Stimulated activated naive CD4-positive, alpha-beta T cell (primary cell): ENCODE data around the gene PTPRT.

Source experiments
- DNase-seq, 6 experiments: peaks; one replicate each; lab custom pipeline; 2025; lab: John Stamatoyannopoulos, UW

Gene PTPRT

DNA sequence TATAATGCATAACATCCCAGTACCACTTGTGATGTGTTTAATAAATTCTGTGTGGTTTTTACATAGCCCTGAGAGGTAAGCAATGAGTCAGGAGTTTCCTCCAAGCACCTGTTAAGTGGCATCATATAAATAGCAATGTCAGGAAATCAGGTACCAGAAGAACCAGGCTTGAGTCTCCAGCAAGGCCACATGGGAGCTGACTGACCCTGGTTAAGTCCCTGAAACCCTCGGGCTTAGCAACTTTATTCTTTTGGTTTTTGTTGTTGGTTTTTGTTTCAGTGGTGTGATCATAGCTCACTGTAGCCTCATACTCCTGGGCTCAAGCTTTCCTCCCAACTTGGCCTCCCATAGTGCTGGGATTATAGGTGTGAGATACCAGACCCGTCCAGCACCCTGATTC lies 70.0 kb downstream of the PTPRT start:
- DNase-seq = no peak

DNA sequence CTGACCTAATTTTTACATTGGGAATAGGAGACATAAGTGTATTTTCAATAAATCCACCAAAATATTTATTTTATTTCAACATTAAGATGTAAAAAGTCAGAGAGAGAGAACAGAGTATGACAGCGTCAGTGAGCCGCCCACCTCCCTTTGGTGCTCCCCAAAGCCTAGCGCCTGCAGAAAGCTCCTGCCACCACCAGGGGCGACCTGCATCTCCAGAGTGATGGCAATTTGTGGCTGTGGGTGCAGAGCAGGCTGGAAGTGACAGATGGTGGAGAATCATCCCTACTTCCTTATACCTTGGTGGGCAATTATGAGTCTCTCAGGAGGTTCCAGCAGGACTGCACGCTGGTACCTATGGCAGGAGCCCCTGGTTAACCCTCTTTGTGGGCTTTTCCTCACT lies 87.3 kb downstream of the PTPRT start:
- no peak for DNase-seq

DNA sequence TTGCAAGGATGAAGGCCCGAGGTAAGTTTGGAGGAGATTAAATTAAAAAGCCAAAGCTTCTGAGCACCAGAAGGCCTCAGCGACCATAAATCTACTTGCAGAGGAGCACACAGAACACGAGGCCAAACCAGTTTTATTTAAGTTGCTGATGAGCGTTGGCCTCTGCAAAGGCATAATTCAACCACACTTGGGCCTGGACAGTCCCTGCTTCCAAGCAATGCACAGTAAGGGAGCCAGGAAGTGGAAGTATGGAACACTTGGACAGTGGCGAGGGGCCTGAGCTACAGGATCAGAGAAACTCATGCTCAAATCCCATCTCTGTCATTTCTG lies 92.8 kb downstream of the PTPRT start:
- no peak for DNase-seq

DNA sequence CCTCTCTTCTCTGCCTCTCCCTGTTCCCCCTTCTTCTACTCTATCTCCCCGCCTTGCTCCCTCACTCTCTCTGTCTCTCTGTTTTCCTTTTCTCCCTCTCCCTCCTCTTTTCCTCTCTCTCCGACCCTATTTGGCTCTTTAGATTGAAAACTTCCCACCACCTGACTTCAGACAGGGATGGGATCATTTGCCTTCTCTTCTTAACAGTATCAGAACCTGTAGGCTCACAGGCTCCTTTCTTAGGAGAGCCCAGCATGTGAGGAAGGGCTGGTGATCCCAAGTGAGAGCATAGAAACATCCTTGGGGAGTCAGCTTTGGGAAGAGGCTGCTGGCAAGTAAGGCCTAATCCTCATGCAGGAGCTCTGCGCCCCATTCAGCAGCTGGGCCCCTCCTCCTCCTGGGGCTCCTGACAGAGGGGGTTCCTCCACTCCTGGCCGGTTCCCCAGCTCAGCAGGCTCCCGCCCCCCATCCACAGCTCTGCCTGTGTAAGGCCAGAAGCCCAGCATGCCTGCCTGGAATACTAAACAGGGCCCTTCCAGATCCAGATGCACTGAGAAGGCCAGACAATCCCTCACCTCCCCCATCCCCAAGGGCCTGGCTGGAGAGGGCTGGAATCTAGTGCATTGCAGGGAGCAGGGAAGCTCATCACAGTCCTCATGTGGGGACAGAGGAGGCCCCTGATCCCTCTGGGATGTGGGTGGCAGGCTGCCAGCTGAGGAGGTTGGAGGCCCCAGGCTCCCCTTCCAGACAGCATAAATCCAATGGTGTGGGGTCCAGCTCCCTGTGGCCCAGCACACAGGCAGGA lies 93.4 kb downstream of the PTPRT start:
- DNase-seq = no peak

DNA sequence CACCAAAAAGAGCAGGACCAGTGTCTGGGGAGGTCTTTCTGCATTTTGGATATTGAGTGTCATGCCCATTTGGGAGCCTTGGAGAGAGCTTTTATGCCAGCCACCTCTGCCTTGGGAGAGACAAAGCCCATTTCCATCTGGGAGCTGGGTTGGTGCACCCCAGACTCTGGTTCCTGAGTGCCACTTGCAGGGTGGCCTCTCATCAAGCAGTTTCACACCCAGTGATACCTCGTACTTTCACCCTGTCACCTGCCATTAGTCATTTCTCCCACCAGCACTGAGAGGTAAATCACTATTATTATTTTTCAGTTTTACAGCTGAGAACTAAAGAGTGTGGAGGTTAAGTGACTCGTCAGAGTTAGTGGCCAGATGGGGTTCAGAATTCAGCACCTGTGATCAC lies 94.7 kb downstream of the PTPRT start:
- DNase-seq = no peak

DNA sequence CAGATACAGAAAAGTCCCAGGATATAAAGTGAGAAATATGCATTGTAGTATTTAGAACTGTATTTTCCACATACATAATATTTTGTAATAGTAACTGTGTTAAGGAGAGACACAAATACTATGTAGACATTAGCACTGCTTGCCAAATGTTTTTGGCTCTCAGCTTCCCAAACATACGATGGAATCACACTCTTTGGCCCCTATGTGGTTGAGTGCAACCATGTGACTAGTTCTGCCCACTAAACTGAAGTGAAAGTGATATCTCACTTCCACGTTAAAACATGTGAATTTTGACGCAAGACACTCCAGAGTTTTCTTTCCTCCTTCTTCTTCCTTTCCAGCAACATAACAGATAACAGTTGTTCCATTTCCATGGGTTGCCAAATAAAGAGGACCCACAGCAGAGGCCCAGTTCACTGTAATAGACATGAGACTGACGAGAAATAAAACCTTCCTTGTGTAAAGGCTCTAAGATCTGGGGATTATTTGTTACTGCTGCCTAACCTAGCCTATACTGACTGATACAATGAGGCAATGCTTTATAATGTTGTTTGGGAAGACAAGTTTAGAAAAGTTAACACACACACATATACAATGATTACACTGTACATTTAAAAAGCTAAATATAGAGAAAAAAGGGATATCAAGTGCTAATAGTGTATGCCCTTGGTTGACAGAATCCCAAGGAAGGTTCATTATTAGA lies 97.2 kb downstream of the PTPRT start:
- DNase-seq = no peak

DNA sequence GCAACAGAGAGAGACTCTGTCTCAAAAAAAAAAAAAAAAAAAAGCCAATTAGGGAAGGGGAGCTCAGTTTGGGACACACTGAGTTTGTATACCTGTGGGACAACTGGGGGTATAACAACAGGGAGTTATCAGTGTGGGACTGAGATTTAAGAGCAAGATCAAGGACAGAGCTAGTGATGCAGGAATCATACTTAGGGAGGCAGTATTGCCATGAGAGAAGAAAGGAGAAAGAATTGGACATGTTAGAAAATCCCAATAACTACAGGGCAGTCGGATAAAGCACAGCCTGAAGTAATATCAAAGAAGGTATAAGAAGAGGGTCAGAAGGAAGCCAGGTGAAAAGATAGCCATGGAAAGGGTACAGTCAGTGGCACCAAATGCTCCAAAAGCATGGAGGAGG lies 121.2 kb downstream of the PTPRT start:
- DNase-seq = no peak

DNA sequence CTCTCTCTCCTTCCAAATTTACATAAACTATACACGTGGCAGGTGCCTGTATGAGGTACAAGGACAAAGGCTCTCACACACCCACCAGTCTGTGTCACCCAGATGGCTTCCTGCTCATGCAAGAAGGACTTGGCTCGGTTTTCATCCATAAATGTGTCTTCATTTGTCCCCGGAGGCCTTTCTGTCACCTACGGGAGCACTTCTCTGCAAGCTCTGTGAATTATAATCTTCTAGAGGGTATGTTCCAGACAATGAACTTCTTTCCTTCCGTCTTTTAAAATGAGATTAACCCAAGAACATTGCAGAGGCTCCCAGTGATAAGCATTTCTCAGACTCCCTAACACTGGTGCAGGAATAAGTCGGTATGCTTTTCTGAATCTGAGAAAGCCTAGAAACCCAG lies 123.6 kb downstream of the PTPRT start:
- no peak for DNase-seq

DNA sequence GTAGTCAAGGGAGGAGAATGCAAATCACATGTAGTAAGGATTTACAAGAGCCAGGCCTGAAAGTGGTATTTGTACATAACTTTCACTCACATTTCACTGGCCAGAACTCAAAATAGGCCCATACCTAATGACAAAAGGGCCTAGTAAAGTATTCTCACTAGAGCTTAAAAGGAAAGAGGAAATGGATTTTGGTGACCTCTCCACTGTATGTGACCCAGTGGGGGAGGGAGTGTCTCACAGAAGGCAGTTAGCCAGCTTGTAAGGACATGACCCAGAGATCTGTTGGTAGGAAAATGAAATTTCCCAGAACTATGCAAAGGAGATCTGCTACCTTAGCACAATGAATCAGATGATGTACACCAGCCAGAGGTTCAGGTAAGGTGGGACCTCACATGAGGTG lies 124.4 kb downstream of the PTPRT start:
- DNase-seq = no peak

DNA sequence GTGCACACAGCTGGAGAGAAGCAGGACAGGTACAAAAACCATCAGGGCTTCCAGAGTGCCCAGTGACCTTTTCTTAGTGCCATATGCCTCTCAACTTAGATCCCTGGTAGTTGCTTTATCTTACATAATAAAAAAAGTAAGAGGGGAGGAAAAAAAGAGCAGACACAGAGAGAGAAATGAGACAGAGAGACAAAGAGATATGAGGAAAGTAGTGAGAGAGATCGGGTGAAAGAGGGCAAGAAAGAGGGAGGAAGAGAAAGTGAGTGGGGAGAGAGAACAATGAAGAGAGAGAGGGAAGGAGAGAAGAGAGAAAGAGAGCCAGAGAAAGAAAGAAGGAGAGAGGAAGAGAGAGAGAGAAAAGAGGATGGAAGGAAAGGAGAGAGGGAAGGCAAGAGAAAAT lies 131.6 kb downstream of the PTPRT start:
- DNase-seq = no peak

DNA sequence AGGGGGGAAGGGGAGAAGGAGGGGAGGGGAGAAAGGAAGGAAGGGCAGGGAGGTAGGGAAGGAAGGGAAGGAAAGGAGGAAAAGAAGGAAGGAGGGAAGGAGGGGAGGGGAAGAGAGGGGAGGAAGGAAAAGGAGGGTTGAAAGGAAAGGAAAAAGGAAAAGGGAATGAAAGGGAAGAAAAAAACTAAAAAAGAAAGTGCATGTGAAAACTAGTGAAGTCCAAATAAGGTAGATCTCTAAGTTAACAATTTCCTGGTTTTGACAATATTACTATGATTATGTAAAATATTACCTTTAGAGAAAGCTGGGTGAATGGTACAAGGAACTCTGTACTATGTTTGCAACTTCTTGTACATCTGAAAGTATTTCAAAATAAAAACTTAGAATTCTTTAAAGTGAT lies 132.4 kb downstream of the PTPRT start:
- no peak for DNase-seq

DNA sequence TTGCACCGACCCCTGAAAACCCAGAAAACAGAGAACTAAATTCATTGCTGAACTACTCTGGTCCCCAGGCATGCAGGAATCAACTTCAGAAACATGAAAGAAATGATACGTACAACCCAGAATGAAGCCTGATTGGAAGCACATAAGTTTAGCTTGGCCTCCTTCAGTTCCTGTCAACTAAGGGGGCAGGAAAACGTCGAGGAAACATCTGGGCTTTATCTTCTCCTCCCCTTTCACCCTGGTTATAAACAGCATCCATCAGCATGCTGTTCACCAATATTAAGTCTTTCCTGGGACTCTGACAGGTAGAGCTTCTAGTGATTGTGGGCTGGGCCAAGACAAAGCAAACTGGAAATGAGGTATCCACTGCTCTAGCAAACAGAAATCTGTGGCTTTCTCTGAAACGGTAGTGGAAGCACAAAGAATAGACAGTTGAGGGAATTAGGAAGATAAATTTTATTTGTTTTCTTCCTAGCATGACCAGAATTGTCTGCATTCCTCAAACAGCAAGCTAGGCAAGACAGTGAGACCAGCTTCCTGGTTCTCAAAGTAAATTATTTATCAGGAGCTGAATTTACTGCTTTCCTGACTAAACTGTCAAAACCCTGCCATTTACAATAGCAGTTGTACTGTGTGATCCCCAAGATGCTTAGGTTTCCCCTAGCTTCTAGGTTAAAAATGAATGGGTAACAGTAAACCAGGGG lies 134.4 kb downstream of the PTPRT start:
- no peak for DNase-seq

DNA sequence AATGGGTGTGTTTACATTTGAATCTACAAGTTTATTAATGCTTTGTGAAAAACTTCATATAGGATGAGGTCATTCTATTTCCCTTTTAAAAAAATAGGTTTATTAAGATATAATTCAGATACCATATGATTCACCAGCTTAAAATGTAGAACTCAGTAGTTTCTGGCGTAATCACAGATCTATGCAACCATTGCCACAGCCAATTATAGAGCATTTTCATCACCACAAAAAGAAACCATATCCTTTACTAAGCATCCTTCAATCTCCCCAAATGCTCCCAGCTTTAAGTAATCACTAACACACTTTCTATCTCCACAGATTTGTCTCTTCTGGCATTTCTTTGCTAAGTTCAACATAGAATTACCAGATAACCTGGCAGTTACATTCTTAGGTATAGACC lies 137.2 kb downstream of the PTPRT start:
- DNase-seq = no peak

DNA sequence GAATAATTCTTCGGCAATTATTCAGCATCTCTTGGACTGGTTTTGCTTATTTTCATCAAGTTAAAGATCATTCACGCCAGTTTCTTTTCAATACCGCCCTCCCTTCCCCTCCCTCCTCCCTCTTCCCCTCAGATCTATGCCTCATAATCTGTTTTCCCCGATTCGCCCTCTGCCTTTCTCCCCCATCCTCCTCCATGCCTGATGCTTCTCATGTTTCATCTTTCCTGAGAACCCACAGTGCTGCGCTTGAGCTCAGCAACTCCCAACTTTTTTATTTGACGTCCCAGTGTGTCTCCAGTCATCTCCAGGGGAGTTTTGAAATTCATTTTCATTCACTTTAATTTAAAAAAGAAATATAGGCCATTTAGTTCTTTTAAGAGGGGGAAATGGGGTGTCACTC lies 142.7 kb downstream of the PTPRT start:
- no peak for DNase-seq

DNA sequence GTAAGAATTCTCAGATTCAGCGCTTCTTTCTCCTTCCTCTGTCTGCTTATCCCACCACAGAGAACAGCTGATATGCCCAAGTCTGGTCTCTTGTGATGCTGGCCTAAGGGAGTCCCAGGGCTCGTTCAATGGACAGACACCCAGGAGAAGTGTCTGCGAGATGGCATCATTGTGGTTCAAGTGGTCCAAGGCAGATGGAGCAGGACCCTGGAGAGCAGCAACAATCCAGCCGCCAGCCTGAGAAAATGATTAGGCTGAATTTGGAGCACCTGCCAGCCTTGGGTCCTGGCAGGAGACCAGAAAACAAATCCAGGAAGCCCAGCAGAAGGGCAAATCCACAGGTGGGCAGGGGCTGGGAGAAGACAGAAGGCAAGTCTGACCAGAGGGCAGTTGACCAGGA lies 145.8 kb downstream of the PTPRT start:
- no peak for DNase-seq

DNA sequence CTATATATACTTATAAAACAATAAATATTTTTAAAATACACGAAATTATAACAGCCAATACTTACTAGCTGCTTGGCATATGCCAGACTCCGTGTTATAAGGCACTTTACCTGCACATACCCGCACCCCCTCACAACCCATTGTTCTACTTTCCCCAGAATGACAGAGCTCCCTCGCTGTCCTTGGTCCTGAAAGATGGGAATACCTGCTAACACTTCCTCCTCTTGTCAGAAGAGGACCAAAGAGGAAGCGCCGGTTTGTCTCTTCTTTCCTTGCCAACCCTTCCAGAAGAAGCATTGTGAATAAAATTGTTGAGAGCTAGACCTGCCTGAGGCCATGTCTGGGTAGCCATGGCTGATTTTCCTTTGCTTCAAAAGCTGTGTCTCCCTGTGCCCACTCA lies 149.3 kb downstream of the PTPRT start:
- DNase-seq = no peak

DNA sequence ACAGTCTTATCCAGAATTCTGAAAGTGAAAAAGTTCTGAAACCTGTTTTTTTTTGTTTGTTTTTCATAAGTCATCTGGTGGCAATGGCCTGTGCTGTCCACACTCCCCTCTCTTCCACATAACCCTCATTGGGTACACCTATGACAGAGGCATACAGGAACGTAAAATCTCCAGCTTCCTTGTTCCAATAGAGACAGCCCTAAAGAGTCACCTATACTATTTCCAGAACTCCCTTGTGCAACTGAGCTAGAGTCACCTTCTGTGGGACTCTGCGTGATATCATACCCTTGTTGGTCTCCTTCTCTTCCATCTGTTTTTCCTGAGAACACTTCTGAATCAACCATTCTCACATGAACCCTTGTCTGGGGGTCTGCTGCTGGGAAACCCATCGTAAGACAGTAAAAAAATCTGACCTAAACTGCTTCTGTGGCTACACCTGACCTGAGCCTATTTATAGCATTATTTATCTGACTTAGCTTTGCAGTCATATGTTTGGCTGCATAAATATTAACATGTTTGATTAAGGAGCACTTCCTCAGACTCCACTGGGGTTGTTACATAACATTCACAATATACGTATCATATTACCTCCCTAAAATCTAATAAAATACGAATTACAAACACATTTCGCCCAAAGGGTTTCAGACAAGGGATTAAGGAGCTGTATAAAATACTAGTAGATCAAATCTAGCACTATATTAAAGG lies 151.9 kb downstream of the PTPRT start:
- DNase-seq = no peak

DNA sequence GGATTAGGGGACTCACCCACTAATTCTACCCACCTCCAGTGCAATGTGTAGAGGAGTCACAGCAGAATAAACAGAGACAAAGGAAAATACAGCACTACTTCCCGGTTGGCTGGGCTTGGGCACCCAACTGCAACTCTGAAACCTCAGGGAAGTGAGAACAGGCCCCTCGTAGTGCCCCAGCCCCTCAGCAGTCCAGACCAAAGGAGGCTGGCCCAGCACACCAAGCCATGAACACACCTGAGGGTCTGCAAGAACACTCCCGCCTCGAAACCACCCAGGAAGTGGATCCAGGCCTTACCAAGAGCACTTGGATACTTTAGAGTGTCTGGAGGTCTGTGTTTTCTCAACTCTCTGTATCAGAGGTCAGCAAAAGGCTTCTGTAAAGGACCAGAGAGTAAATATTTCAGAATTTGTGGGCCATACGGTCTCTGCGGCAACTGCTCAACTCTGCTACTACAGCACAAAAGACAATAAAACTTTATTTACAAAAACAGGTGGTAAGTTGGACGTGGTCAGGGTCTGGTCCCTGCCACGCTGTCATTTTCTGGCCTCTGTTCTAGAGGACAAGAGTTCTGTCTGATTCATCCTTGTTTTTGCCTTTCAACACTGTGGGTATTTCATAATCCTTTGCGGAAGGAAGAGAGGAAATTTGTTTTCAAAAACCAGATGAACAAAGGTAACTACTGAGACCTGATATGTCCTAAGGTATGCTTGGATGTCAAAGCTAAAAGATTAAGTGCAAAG lies 154.6 kb downstream of the PTPRT start:
- no peak for DNase-seq

DNA sequence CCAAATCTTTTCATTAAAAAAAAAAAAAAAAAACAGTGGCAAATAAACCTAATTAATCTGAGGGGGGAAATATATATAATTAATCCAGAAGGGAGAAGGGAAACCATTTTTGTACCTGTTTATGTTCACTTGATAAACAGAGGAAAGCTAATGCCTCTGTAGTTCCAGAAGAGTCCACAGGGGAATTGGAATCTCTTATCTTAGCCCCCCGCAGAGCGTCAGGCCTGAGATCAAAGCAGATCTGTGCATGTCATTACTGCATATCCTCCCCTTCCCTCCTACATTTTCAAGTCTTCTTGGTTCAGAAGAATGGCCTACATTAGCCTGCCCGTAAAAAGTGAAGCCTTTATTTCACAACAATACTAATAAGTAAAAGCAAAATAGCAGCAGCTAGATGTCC lies 157.2 kb downstream of the PTPRT start:
- no peak for DNase-seq

DNA sequence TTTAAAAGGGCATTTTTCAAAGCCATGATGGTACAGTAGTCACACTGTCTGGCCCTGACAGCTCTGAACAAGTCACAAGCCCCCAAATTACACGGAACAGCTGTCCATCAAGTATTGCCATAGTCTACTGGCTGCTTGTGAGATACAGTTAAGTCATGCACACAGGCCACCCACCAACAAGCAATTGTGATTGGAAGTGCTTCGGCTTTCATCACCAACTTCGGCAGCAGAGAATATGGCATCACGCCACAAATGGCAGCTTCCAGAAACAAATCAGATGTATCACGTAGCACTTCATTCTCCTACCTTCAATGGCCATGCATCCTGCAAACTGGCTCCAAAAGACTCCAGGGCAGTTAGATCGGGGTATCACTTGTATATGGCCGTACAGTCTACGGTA lies 160.5 kb downstream of the PTPRT start:
- no peak for DNase-seq

DNA sequence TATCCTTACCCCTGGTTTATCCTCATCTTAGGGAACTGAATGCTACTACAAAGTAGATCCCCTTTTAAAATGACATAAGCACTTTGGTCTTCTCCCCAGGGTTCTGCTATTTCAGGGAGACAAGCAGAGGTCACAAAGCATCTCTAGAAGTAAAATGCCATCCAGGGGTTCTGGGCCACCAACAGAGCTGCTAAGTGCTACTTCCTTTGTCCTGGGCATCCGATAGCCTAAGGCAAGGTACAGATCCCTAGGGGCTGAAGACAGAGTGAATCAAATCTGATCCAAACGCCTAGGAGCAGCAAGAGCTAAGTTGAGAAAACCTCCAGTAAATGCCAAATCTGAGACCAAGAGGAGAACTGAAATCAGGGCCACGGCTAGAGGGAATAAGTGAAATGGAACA lies 161.2 kb downstream of the PTPRT start:
- no peak for DNase-seq

DNA sequence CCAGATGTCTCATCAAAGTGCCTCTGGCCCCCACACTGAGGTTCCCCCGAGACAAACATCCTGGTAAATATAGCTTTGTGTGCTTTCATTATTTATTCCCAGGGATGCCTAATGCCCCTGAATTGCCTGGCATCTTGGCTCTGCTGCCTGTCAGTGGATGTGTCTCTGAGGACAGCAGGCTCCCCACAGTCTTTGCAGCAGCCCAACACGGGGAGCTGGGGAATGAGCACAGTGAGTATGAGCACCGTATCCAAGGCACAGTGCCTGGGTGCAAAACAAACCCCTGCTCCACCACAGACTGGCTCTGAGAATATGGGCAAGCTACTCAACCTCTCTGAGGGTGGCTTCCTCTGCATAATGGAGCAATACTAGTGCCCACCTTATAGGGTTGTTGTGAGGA lies 165.9 kb downstream of the PTPRT start:
- no peak for DNase-seq
